SK-N-SH (cell line): ENCODE results near the gene TMEM131. TPM values are rescaled to one million over a fixed set of nuclear protein-coding genes. Genes with fewer than 3 reads are reported as not detected.

ENCODE experiments used
- CTCF ChIA-PET: fragments of 300-600, 350-600 bp; formaldehyde crosslinking; extraction: SDS; loops from one replicate; lab custom pipeline; 2021; lab: Yijun Ruan, JAX
- POLR2A ChIA-PET: fragments of 350-600 bp; sonication (Branson Sonifier 250); formaldehyde crosslinking; extraction: SDS; loops from one replicate; lab custom pipeline; 2020; ENCODE audit warnings: antibody characterized with exemption, inconsistent platforms; lab: Yijun Ruan, JAX
- DNase-seq: peaks from one replicate; pipeline ENCODE4 v3.0.0; 2012
- H2AFZ ChIP-seq: fragments of 200-600 bp; sonication (generic); 2 replicates; pipeline ENCODE4 v1.8.1; 2016; ENCODE audit warnings: antibody characterized with exemption, mild to moderate bottlenecking, low read depth
- H3F3A ChIP-seq: fragments of 200-600 bp; sonication (generic); replicated peaks from 2 replicates; pipeline ENCODE3; 2016; ENCODE audit warnings: antibody characterized with exemption, mild to moderate bottlenecking; ENCODE audit not compliant: insufficient read depth
- H3K27ac ChIP-seq, 2 experiments: fragments of 200-500 bp in 1 of 2; fragments of 200-600 bp in 1 of 2; sonication (Bioruptor generic) in 1 of 2; sonication (generic), shearing (Covaris generic) in 1 of 2; 2 replicates each; pipeline versions ENCODE4 v1.5.1 to v1.6.1; 2014 to 2016; ENCODE audit warnings: low read depth in 2 of 2, inconsistent platforms in 1 of 2, low read length in 1 of 2, mild to moderate bottlenecking in 1 of 2, mixed read lengths in 1 of 2
- H3K27me3 ChIP-seq: fragments of 200-600 bp; sonication (generic), shearing (Covaris generic); 2 replicates; pipeline ENCODE4 v1.6.1; 2016; ENCODE audit warnings: mixed run types; ENCODE audit not compliant: insufficient read depth
- H3K36me3 ChIP-seq, 2 experiments: fragments of 200-500 bp in 1 of 2; fragments of 200-600 bp in 1 of 2; sonication (Bioruptor generic) in 1 of 2; sonication (generic) in 1 of 2; replicated peaks in 1 of 2; 2 replicates each; pipeline versions ENCODE3 to v1.5.1; 2014 to 2016; ENCODE audit warnings: low read length in 1 of 2, mild to moderate bottlenecking in 1 of 2; ENCODE audit not compliant: insufficient read depth in 2 of 2, control insufficient read depth in 1 of 2
- H3K4me1 ChIP-seq, 2 experiments: fragments of 200-500 bp in 1 of 2; fragments of 200-600 bp in 1 of 2; sonication (Bioruptor generic) in 1 of 2; sonication (generic), shearing (Covaris generic) in 1 of 2; 2 replicates each; pipeline versions ENCODE4 v1.5.1 to v1.6.1; 2014 to 2016; ENCODE audit warnings: low read depth in 1 of 2, low read length in 1 of 2, mixed run types in 1 of 2; ENCODE audit not compliant: insufficient read depth in 2 of 2, control insufficient read depth in 1 of 2
- H3K4me2 ChIP-seq: fragments of 200-600 bp; sonication (generic), shearing (Covaris generic); 2 replicates; pipeline ENCODE4 v1.6.1; 2017; ENCODE audit warnings: mixed run types
- H3K4me3 ChIP-seq, 2 experiments: fragments of 200-500 bp in 1 of 2; fragments of 200-600 bp in 1 of 2; sonication (Bioruptor generic) in 1 of 2; sonication (generic), shearing (Covaris generic) in 1 of 2; 2 replicates each; pipeline versions ENCODE4 v1.5.1 to v1.8.1; 2014 to 2016; ENCODE audit warnings: low read depth in 2 of 2, inconsistent platforms in 1 of 2, low read length in 1 of 2, mild to moderate bottlenecking in 1 of 2, mixed read lengths in 1 of 2, moderate library complexity in 1 of 2
- H3K79me2 ChIP-seq: fragments of 200-600 bp; sonication (generic); 2 replicates; pipeline ENCODE4 v1.8.1; 2017; ENCODE audit warnings: mild to moderate bottlenecking; ENCODE audit not compliant: insufficient read depth
- H3K9ac ChIP-seq: fragments of 200-600 bp; sonication (generic); 2 replicates; pipeline ENCODE4 v1.6.1; 2017; ENCODE audit warnings: mixed run types
- H3K9me2 ChIP-seq: fragments of 200-600 bp; sonication (generic); 2 replicates; pipeline ENCODE4 v1.6.1; 2017; ENCODE audit warnings: mixed run types
- H3K9me3 ChIP-seq: fragments of 200-600 bp; sonication (generic); 2 replicates; pipeline ENCODE4 v1.6.1; 2017; ENCODE audit warnings: mixed run types, mild to moderate bottlenecking, moderate library complexity
- H4K20me1 ChIP-seq: fragments of 200-600 bp; sonication (generic); 2 replicates; pipeline ENCODE4 v1.6.1; 2017; ENCODE audit warnings: mild to moderate bottlenecking, mixed run types; ENCODE audit not compliant: insufficient read depth
- CTCF ChIP-seq: fragments of 200-600 bp; sonication (generic); IDR thresholded peaks from 2 replicates; pipeline ENCODE4 v1.6.1; 2017; ENCODE audit warnings: antibody characterized with exemption, mild to moderate bottlenecking, moderate library complexity
- FOSL2 ChIP-seq: IDR thresholded peaks from 2 replicates; pipeline ENCODE4 v1.4.0; 2012; ENCODE audit warnings: low read depth, mild to moderate bottlenecking, moderate library complexity, borderline replicate concordance
- GATA2 ChIP-seq: sonication (generic); formaldehyde crosslinking; IDR thresholded peaks from 2 replicates; pipeline ENCODE4 v1.5.0; 2020; ENCODE audit warnings: mild to moderate bottlenecking, missing genetic modification reagents
- IRF3 ChIP-seq: fragments of 150-350 bp; IDR thresholded peaks from 2 replicates; pipeline ENCODE4 v1.6.1; 2016; ENCODE audit warnings: mild to moderate bottlenecking, low read depth, low read length
- JUND ChIP-seq: IDR thresholded peaks from 2 replicates; pipeline ENCODE4 v1.4.0; 2012
- MAX ChIP-seq: IDR thresholded peaks from 2 replicates; pipeline ENCODE4 v1.4.0; 2012; ENCODE audit warnings: low read depth
- MEF2A ChIP-seq: IDR thresholded peaks from 2 replicates; pipeline ENCODE4 v1.4.0; 2012; ENCODE audit warnings: low read depth, borderline replicate concordance
- MXI1 ChIP-seq: IDR thresholded peaks from 2 replicates; pipeline ENCODE4 v1.6.1; 2012; ENCODE audit warnings: mild to moderate bottlenecking, low read depth, low read length, improper control_type of control experiment
- NFIC ChIP-seq: IDR thresholded peaks from 2 replicates; pipeline ENCODE4 v1.4.0; 2012; ENCODE audit warnings: borderline replicate concordance
- NRF1 ChIP-seq: IDR thresholded peaks from 2 replicates; pipeline ENCODE4 v1.6.1; 2012; ENCODE audit warnings: low read depth, mild to moderate bottlenecking, low read length
- RFX5 ChIP-seq: IDR thresholded peaks from 2 replicates; pipeline ENCODE4 v1.6.1; 2012; ENCODE audit warnings: mild to moderate bottlenecking, improper control_type of control experiment, low read length
- RXRA ChIP-seq: IDR thresholded peaks from 2 replicates; pipeline ENCODE4 v1.4.0; 2012; ENCODE audit warnings: low read depth, mild to moderate bottlenecking, borderline replicate concordance
- SMC3 ChIP-seq: IDR thresholded peaks from 2 replicates; pipeline ENCODE4 v1.6.1; 2012; ENCODE audit warnings: low read depth, low read length, improper control_type of control experiment
- TAF1 ChIP-seq: IDR thresholded peaks from 2 replicates; pipeline ENCODE4 v1.6.1; 2012; ENCODE audit warnings: low read depth, mild to moderate bottlenecking, low read length, moderate library complexity, borderline replicate concordance
- TCF12 ChIP-seq: IDR thresholded peaks from 2 replicates; pipeline ENCODE4 v1.4.0; 2012
- TEAD4 ChIP-seq: IDR thresholded peaks from 2 replicates; pipeline ENCODE4 v1.4.0; 2012; ENCODE audit warnings: mild to moderate bottlenecking, borderline replicate concordance; ENCODE audit not compliant: insufficient read depth
- YY1 ChIP-seq: IDR thresholded peaks from 2 replicates; pipeline ENCODE4 v1.4.0; 2012; ENCODE audit warnings: low read depth, mild to moderate bottlenecking
- ZBTB33 ChIP-seq: IDR thresholded peaks from 2 replicates; pipeline ENCODE4 v1.4.0; 2012; ENCODE audit warnings: low read depth, borderline replicate concordance
- WGBS: methylation state at CpG from one replicate; pipeline ENCODE4 v1.1.6; 2017; ENCODE audit warnings: low lambda C conversion rate; 5-methylcytosine and 5-hydroxymethylcytosine counted together
- polyA plus RNA-seq, 3 experiments: library from polyadenylated mRNA; depleted of rRNA; stranded (reverse); fragments of >200 nt; gene quantifications; 2 replicates each; pipeline ENCODE4 v1.2.3, GENCODE V29; 2012

TMEM131 gene
- polyA plus RNA-seq, 1 of the 3 experiments (the other 2 are of a cell fraction) = 9.1 TPM

GRCh38 chr2:97967931-97968627 is 27.7 kb downstream of the TMEM131 start:
- 96% methylated on average over 7 of the region's 7 CpGs for WGBS
- H3K4me2 ChIP-seq = no peak overlapping the region
- no peaks in the 10 kb centered on the region for H3K36me3 ChIP-seq
- no peak overlapping the region for H2AFZ ChIP-seq
- peaks cover 4% of the 10 kb centered on the region for H3F3A ChIP-seq
- peaks cover 0 to 3% of the 10 kb centered on the region in 2 experiments; a peak in 2 of 4 replicates for H3K4me1 ChIP-seq
- ChIA-PET CTCF (interaction anchor here (2.0 kb wide), 1 partner anchor 161 kb away, joined by 6 read pairs; no protein-coding TSS in a partner anchor), POLR2A (no interaction called here)
- no peaks in the 10 kb centered on the region for H3K9me2 ChIP-seq
- H3K27me3 ChIP-seq = no peaks in the 10 kb centered on the region
- TF ChIP-seq NFIC = no peak
- TF ChIP-seq TAF1 = no peak
- TF ChIP-seq YY1 = no peak
- no peak for TF ChIP-seq TCF12
- TF ChIP-seq GATA2 = no peak
- TF ChIP-seq RFX5 = no peak
- no peak for TF ChIP-seq CTCF
- peaks cover 88% of the 10 kb centered on the region for H3K79me2 ChIP-seq
- H3K9ac ChIP-seq = no peak overlapping the region
- H4K20me1 ChIP-seq = peaks cover 55% of the 10 kb centered on the region
- H3K27ac ChIP-seq = no peak overlapping the region
- no peak overlapping the region for H3K4me3 ChIP-seq
- no peaks in the 10 kb centered on the region for H3K9me3 ChIP-seq
- no peak for DNase-seq

- no peak for DNase-seq
- Histone ChIP-seq H3K27ac (no peak overlapping the region), H3K4me2 (no peak overlapping the region), H3K9ac (no peak overlapping the region), H3K9me2 (no peaks in the 10 kb centered on the region), H2AFZ (no peak overlapping the region), H3K36me3 (no peaks in the 10 kb centered on the region), H3K4me1 (peaks cover 0 to 3% of the 10 kb centered on the region in 2 experiments; a peak in 2 of 4 replicates), H3F3A (peaks cover 4% of the 10 kb centered on the region), H4K20me1 (peaks cover 58% of the 10 kb centered on the region), H3K4me3 (no peak overlapping the region), H3K27me3 (no peaks in the 10 kb centered on the region), H3K9me3 (no peaks in the 10 kb centered on the region), H3K79me2 (peaks cover 92% of the 10 kb centered on the region)
- TF ChIP-seq TAF1 (no peak), IRF3 (no peak), FOSL2 (no peak), RXRA (no peak), NRF1 (no peak), TEAD4 (no peak), MXI1 (no peak), GATA2 (no peak), SMC3 (no peak), ZBTB33 (no peak), MAX (no peak), CTCF (no peak), MEF2A (no peak), JUND (no peak)
- CTCF ChIA-PET = interaction anchor here (2.0 kb wide), 1 partner anchor 161 kb away, joined by 6 read pairs; no protein-coding TSS in a partner anchor
- POLR2A ChIA-PET = no interaction called here
Measured at GRCh38 chr2:97967216-97967592, 28.5 kb downstream of the TMEM131 start.
